ENCODE measurements around the gene USP15. TPM values are rescaled to one million over a fixed set of nuclear protein-coding genes. Genes with fewer than 3 reads are reported as not detected.

The USP15 gene
- total RNA-seq, 2 experiments from 2014 or later, result 118 to 137 TPM

- H3K4me1 Mint-ChIP-seq, result peaks cover 61% of the 10 kb centered on the region
- H3K4me3 Mint-ChIP-seq, result no peak overlapping the region
- peak overlapping the region; percentile 89 for H3K27ac Mint-ChIP-seq
- no peaks in the 10 kb centered on the region for H3K27me3 Mint-ChIP-seq
- no peaks in the 10 kb centered on the region for H3K9me3 Mint-ChIP-seq
- peaks cover 47% of the 10 kb centered on the region for H3K36me3 Mint-ChIP-seq
- DNase-seq, result no peak
Observed at GRCh38 chr12:62265511-62265910, 5.3 kb downstream of the USP15 start.

- Mint-ChIP-seq H3K9me3 (no peaks in the 10 kb centered on the region), H3K36me3 (peaks cover 42% of the 10 kb centered on the region), H3K4me1 (peaks cover 70% of the 10 kb centered on the region), H3K4me3 (no peak overlapping the region), H3K27me3 (no peaks in the 10 kb centered on the region), H3K27ac (peak overlapping the region; percentile 83)
- DNase-seq, result no peak
Observed at GRCh38 chr12:62267026-62267425, 6.8 kb downstream of the USP15 start.

GRCh38 chr12:62267480-62267879 lies 7.3 kb downstream of the USP15 start:
- no peak for DNase-seq
- Mint-ChIP-seq H3K27me3 (no peaks in the 10 kb centered on the region), H3K4me1 (peaks cover 73% of the 10 kb centered on the region), H3K4me3 (peak overlapping the region; percentile 18), H3K36me3 (peaks cover 42% of the 10 kb centered on the region), H3K27ac (peak overlapping the region; percentile 55), H3K9me3 (no peaks in the 10 kb centered on the region)

GRCh38 chr12:62268956-62269355 lies 8.8 kb downstream of the USP15 start:
- Mint-ChIP-seq H3K27ac (peak overlapping the region; percentile 57), H3K4me1 (peaks cover 73% of the 10 kb centered on the region), H3K36me3 (peaks cover 32% of the 10 kb centered on the region), H3K27me3 (no peaks in the 10 kb centered on the region), H3K9me3 (no peaks in the 10 kb centered on the region), H3K4me3 (peak overlapping the region; percentile 33)
- DNase-seq, result no peak

GRCh38 chr12:62269464-62270228 lies 9.4 kb downstream of the USP15 start:
- no peaks in the 10 kb centered on the region for H3K9me3 Mint-ChIP-seq
- no peaks in the 10 kb centered on the region for H3K27me3 Mint-ChIP-seq
- no peak overlapping the region for H3K27ac Mint-ChIP-seq
- H3K4me3 Mint-ChIP-seq, result peak overlapping the region; percentile 8
- DNase-seq, result no peak
- H3K36me3 Mint-ChIP-seq, result peaks cover 26% of the 10 kb centered on the region
- H3K4me1 Mint-ChIP-seq, result peaks cover 71% of the 10 kb centered on the region

- Mint-ChIP-seq H3K36me3 (peaks cover 29% of the 10 kb centered on the region), H3K9me3 (no peaks in the 10 kb centered on the region), H3K27ac (peak overlapping the region; percentile 12), H3K4me1 (peaks cover 73% of the 10 kb centered on the region), H3K4me3 (no peak overlapping the region), H3K27me3 (no peaks in the 10 kb centered on the region)
- DNase-seq, result no peak
Observed at GRCh38 chr12:62270384-62270783, 10.2 kb downstream of the USP15 start.

- DNase-seq, result no peak
- peak overlapping the region; percentile 26 for H3K4me3 Mint-ChIP-seq
- peaks cover 73% of the 10 kb centered on the region for H3K4me1 Mint-ChIP-seq
- peaks cover 32% of the 10 kb centered on the region for H3K36me3 Mint-ChIP-seq
- no peaks in the 10 kb centered on the region for H3K9me3 Mint-ChIP-seq
- no peaks in the 10 kb centered on the region for H3K27me3 Mint-ChIP-seq
- peak overlapping the region; percentile 50 for H3K27ac Mint-ChIP-seq
Observed at GRCh38 chr12:62270872-62271271, 10.7 kb downstream of the USP15 start.

- H3K4me1 Mint-ChIP-seq, result peaks cover 67% of the 10 kb centered on the region
- DNase-seq, result no peak
- H3K36me3 Mint-ChIP-seq, result peaks cover 31% of the 10 kb centered on the region
- H3K27me3 Mint-ChIP-seq, result no peaks in the 10 kb centered on the region
- no peaks in the 10 kb centered on the region for H3K9me3 Mint-ChIP-seq
- no peak overlapping the region for H3K4me3 Mint-ChIP-seq
- H3K27ac Mint-ChIP-seq, result no peak overlapping the region
Observed at GRCh38 chr12:62272936-62273552, 12.8 kb downstream of the USP15 start.

GRCh38 chr12:62273724-62274380 lies 13.6 kb downstream of the USP15 start:
- Mint-ChIP-seq H3K4me1 (peaks cover 60% of the 10 kb centered on the region), H3K36me3 (peaks cover 30% of the 10 kb centered on the region), H3K9me3 (no peaks in the 10 kb centered on the region), H3K27ac (peak overlapping the region; percentile 49), H3K27me3 (no peaks in the 10 kb centered on the region), H3K4me3 (no peak overlapping the region)
- no peak for DNase-seq

GRCh38 chr12:62278022-62278421 lies 17.8 kb downstream of the USP15 start:
- H3K36me3 Mint-ChIP-seq, result peaks cover 40% of the 10 kb centered on the region
- DNase-seq, result no peak
- H3K27me3 Mint-ChIP-seq, result no peaks in the 10 kb centered on the region
- no peak overlapping the region for H3K27ac Mint-ChIP-seq
- peaks cover 2% of the 10 kb centered on the region for H3K9me3 Mint-ChIP-seq
- peaks cover 64% of the 10 kb centered on the region for H3K4me1 Mint-ChIP-seq
- no peak overlapping the region for H3K4me3 Mint-ChIP-seq

- no peak overlapping the region for H3K4me3 Mint-ChIP-seq
- no peak overlapping the region for H3K27ac Mint-ChIP-seq
- H3K9me3 Mint-ChIP-seq, result peaks cover 2% of the 10 kb centered on the region
- H3K4me1 Mint-ChIP-seq, result peaks cover 67% of the 10 kb centered on the region
- peaks cover 45% of the 10 kb centered on the region for H3K36me3 Mint-ChIP-seq
- no peaks in the 10 kb centered on the region for H3K27me3 Mint-ChIP-seq
- no peak for DNase-seq
Observed at GRCh38 chr12:62279058-62279457, 18.9 kb downstream of the USP15 start.

- no peak for DNase-seq
- Mint-ChIP-seq H3K27me3 (no peaks in the 10 kb centered on the region), H3K4me3 (no peak overlapping the region), H3K27ac (peak overlapping the region; percentile 15), H3K4me1 (peaks cover 65% of the 10 kb centered on the region), H3K36me3 (peaks cover 42% of the 10 kb centered on the region), H3K9me3 (peaks cover 2% of the 10 kb centered on the region)
Observed at GRCh38 chr12:62279961-62280360, 19.8 kb downstream of the USP15 start.

GRCh38 chr12:62282057-62282774 lies 22.0 kb downstream of the USP15 start:
- Mint-ChIP-seq H3K27me3 (no peaks in the 10 kb centered on the region), H3K9me3 (peaks cover 18% of the 10 kb centered on the region), H3K4me1 (peaks cover 66% of the 10 kb centered on the region), H3K4me3 (no peak overlapping the region), H3K27ac (peak overlapping the region; percentile 46), H3K36me3 (peaks cover 54% of the 10 kb centered on the region)
- no peak for DNase-seq

- Mint-ChIP-seq H3K4me3 (no peak overlapping the region), H3K36me3 (peaks cover 65% of the 10 kb centered on the region), H3K27ac (no peak overlapping the region), H3K9me3 (peaks cover 37% of the 10 kb centered on the region), H3K27me3 (no peaks in the 10 kb centered on the region), H3K4me1 (peaks cover 77% of the 10 kb centered on the region)
- DNase-seq, result no peak
Observed at GRCh38 chr12:62284749-62285148, 24.5 kb downstream of the USP15 start.

GRCh38 chr12:62285284-62285683 lies 25.1 kb downstream of the USP15 start:
- no peak for DNase-seq
- Mint-ChIP-seq H3K4me1 (peaks cover 78% of the 10 kb centered on the region), H3K36me3 (peaks cover 66% of the 10 kb centered on the region), H3K27me3 (no peaks in the 10 kb centered on the region), H3K27ac (no peak overlapping the region), H3K4me3 (no peak overlapping the region), H3K9me3 (peaks cover 40% of the 10 kb centered on the region)

Measured in activated naive CD8-positive, alpha-beta T cell treated with anti-CD3 and anti-CD28 coated beads for 36 hours (primary cell).